Stimulated activated CD4-positive, alpha-beta T cell treated with anti-CD3 and anti-CD28 coated beads, Interleukin-4, amount 100 ng/mL, for 24 hours (primary cell): ENCODE measurements around the gene ISG20.

Source experiments
- DNase-seq: peaks from one replicate; pipeline ENCODE4 v3.0.0-alpha.2; 2020

The ISG20 gene

DNA sequence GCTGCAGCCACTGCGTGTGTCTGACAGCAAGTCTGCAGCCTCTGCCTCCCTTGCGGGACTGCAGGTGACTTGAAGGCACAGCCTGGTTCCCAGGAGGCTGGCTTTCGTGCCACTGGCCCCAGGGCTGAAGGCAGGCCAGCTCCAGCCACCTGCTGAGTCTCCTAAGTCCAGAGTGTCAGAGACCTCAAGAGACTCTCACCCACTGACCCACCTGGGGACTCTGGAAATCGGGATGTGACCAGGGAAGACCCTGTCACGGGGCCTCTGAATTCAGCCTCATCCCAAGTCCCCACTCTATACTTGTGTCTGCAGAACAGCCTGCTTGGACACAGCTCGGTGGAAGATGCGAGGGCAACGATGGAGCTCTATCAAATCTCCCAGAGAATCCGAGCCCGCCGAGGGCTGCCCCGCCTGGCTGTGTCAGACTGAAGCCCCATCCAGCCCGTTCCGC, 16.3 kb downstream of the ISG20 start:
- DNase-seq = no peak

DNA sequence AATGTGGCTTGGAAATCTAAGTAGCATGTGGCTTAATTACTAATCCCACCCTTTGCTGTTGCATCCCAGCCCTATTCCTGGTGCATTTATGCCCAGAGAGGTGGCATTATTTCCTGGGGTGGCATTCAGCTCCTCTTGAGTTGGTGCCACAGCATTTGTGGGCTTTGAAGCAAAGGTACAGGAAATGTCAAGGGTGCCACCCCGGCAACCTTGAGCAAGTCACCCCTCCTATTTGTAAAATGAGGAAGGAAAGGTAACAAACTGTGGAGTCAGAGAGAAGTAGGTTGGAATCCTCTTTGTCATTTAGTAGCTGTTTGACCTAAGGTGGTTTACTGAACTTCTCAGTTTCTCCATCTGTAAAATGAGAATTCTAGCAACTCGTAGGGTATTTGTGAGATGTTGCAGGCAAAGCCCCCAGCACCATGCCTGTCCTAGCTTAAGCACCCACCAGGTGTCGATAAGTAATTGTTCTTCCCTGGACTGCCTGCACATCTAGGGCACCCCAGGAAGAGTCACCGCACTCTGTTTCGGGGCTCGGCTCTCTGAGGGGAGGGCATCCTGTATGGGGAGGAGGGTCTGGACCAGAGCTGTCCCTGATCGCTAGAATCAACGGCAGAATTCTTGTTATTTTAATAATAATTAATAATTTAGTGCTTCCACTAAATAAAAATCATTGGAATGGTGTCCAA, 17.1 kb downstream of the ISG20 start:
- no peak for DNase-seq

DNA sequence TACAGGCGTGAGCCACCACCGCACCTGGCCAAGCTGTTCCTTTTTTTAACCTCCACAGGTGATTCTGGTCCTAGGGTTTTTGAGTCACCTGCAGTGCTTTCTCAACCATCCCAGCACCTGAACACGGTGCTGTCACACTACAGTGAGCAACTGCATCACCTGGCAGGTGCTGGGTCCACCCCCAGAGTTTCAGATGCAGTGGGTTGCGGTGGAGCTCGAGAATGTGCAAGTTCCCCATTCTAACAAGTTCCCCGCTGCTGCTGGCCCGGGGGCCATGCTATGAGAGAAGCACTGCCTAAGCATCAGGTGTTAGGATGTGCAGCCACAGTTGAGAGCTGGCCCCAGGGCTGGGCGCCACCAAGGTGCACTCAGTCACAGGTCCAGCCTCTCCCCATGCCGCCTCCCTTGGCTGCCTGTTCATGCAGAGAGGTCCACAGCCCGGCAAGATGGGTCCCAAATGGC, 18.0 kb downstream of the ISG20 start:
- no peak for DNase-seq

DNA sequence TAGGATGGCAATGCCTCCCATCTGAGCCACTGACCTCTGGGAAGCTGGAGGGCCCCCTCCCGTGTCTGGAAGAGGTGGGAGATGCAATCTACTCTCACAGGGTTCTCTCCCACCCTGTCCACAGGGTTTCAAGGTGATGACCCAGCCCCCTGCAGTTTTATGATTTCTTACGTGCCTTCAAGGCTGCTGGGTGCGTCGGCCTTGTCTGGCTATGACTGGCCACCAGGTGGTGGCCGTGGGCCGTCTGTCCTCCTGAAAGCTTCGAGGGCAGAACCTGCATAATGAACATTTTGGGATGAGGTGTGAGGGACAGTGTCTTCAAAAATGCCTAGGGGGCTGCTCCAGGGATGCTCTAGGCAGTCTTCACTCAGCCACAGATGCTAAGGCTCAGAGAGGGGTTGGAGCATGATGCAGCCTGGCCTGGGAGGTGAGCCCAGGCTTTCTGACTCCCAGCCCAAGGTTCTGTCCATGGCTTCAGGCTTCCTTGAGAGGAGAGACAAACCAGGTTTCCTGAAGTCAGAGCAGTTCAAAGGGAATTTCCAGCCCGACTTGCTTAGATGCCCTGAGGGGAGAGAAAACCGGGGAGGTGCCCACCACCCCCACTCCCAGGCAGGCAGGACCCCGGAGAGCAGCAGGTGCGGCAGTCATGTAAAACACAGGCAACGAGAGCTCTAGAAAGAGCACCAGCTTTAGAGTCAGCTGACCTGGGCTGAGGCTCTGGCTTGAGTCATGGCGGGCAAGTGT, 18.7 kb downstream of the ISG20 start:
- DNase-seq = no peak

DNA sequence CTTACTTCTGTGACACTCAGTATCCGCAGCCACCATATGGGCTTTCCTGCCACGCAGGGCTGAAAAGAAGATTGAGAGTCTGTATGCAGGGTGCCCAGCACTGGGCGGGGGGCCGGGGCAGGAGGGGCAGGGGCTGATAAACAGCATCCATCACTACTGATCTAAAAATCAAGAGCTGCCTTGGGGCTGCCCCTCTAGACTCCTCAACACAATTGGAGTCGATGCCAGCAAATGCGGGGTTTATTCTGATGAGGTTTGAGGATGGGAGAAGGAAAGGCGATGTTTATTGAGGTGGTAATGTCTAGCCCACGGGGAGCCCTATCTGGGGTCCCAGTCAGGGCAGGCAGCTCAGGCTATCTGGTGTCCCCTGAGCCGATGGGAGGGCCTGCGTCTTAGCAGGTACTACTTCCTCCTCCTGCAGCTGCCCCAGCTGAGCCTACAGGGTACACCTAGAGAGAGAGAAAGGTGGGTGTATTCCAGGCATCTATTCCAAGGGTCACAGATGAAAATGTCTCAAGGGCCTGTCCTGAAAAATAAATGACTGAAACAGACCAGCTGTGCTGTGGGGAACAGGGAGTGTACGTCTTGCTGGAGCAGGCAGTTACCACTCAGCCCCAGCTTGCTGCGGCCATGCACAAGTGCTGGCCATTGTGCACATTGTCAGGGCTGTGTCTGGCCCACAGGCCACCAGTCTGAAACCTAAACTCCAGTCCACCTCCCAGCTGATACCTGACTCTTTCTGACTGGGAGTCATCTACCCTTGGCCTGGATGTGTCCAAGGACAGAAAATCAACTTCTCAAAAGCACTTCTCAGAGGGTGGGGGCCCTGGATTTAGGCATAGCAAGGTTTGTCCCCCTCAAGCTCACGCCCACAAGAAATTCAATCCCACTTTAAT, 19.5 kb downstream of the ISG20 start:
- no peak for DNase-seq

DNA sequence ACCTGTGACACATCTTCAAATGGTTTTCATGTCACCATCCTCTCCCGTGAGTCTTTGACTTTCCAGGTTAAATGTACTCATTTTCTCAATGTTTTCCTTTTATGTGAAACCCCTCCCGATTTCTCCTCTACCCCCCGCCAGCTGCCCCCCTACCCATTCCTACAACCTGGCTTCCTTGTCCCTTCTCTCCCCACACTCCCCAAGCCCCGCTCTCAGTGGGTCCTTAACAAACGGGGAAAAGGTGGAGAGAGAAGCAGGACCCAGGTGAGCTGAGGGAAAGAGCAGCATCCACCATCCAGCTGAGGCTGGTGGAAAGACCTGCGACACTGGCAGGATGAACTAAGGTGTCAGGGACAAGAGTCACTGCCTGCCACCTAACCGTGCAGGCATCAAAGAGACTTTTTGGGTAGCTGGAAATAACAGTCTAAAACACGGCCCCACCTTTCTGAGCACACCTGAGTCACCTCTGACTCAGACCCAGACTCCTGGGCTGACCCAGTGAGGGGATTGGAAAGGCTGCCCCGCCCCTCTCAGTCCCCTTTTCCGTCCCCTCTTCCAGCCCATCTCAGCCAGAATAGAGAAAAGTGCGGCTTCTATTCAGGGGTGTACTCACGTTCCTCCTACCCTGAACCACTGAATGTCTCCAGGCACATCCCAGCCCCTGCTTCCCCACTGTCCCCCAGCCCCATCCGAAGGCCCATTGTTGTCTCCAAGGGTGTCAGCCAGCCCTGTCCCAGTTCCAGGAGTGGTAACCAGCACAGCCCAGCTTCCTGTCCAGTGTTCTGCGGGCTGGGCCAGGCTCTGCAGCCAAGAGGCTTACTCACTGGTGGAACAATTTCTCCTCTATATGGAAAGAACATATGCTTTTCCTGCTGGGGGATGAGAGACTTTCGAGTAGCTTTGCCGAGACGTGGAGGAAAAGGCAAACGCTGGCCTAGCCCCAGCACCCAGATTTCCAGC, 20.4 kb downstream of the ISG20 start:
- no peak for DNase-seq

DNA sequence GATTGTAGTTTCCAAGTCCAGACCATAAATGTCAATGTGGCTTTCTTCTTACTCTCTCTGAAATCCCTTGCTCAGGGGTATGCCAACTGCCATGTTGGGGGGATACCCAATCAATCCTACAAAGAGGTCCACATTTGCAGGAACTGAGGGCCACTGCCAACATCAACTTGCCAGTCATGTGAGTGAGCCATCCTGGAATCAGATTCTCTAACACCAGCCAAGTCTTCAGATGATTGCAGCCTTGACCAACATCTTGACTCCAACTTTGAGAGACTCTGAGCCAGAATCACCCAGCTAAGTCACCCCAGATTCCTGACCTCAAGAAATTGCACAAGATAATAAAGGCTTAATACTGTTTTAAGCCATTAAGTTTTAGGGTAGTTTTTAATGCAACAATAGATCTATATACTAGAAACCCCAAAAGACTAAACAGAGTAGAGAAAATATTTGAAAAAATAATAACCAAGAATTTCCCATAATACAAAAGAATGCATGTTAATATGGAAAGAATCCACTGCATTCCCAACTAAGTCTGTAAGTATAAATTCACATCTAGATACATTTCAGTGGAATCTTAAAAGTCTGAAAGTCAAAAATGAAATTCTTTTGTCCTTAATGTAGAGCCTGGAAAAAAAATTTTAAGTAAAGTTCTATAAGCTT, 22.4 kb downstream of the ISG20 start:
- no peak for DNase-seq

DNA sequence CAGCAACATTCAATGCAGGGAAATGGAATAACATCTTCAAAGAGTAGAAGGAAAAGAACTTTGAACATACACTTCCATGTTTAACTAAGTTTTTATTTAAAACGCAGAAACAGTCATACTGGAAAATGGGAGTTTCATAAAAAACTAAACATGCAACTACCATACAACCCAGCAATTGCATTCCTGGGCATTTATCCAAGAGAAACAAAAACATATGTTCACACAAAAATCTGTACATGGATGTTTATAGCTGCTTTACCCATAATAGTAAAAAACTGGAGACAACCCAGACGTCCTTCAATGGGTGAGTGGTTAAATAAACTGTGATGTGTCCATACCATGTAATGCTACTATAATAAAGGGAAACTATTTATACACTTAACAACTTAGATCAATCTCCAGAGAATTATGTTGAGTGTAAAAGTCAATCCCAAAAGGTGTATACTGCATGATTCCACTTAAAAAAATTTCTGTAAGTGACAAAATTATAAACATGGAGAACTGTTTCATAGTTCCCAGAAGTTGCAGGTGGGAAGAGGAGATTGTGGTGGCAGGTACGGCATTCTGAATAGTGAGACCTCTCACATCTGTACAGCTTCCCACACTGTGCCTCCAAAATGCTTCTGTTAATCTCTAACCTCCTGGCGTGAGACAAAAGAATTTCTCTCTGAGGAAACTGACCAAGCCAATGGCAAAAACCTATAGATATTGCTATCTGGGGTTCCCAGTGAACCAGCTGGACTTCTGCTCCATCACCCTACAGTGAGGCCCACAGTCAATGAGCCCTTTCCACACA, 23.1 kb downstream of the ISG20 start:
- no peak for DNase-seq

DNA sequence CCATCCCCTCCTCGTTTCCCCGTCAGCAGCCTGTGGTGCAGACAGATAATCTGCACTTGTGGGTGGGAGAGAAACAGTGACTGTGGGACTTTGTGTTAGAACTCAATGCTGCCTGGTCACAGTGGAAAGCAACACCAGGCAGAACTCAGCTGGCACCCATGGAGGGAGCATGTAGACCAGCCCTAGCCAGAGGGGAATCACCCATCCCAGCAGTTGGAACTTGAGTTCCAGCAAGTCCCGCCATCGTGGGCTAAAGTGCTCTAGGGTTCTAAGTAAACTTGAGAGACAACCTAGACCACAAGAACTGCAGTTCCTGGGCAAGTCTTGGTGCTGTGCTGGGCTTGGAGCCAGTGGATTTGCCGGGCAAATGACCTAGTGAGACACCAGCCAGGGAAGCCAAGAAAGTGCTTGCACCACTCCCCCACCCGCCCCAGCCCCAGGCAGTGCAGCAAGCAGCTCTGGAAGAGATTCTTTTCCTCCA, 24.4 kb downstream of the ISG20 start:
- no peak for DNase-seq

DNA sequence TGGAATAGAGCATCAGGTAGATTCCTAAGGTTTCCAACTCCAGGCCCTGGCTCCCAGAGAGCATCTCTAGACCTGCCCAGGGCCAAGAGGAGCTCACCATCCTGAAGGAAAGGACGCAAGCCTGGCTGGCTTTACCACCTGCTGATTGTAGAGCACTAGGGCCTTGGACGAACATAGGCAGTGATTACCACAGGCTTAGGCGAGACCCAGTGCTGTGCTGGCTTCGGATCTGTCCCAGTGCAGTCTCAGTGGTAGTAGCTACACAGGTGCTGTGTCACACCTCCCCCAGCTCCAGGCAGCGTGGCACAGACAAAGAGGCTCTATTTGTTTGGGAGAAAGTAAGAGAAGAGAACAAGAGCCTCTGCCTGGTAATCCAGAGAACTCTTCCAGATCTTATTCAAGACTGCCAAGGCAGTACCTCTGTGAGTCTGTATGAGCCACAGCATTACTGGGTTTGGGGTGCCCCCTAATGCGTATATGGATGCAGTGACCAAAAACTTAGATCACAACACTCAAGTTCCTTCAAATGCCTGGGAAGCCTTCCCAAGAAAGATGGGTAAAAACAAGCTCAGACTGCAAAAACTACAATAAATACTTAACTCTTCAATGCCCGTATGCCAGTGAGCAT, 25.4 kb downstream of the ISG20 start:
- DNase-seq = peak; percentile 55

DNA sequence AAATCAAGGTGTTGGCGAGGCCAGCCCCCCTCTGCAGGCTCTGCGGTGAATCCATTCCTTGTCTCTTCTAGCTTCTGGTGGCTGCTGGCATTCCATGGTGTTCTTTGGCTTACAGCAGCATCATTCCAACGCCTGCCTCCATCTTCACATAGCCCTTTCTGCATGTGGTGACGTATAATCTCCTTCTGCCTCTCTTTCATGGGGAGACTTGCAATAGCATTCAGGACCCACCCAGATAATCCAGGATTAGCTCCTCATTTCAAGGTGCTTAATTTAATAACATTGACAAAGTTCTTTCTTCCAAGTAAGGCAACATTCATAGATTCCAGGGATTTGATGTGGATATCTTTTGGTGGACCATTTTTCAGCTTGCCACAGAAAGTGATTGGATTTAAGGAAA, 35.8 kb downstream of the ISG20 start:
- no peak for DNase-seq

DNA sequence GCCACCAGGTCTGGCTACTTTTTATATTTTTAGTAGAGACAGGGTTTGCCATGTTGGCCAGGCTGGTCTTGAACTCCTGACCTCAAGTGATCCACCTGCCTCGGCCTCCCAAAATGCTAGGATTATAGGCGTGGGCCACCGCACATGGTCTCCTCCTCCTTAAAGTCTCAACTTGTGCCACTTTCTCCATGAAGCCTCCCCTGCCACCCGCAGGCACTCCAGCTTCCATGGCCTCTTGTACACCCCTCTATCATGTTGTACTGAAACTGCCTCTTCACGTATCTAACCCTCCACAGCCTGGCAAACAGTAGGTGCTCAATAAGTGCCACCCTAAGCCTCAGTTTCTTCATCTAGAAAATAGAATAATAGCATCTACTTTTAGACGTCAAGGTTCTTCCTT, 39.9 kb downstream of the ISG20 start:
- DNase-seq = no peak

DNA sequence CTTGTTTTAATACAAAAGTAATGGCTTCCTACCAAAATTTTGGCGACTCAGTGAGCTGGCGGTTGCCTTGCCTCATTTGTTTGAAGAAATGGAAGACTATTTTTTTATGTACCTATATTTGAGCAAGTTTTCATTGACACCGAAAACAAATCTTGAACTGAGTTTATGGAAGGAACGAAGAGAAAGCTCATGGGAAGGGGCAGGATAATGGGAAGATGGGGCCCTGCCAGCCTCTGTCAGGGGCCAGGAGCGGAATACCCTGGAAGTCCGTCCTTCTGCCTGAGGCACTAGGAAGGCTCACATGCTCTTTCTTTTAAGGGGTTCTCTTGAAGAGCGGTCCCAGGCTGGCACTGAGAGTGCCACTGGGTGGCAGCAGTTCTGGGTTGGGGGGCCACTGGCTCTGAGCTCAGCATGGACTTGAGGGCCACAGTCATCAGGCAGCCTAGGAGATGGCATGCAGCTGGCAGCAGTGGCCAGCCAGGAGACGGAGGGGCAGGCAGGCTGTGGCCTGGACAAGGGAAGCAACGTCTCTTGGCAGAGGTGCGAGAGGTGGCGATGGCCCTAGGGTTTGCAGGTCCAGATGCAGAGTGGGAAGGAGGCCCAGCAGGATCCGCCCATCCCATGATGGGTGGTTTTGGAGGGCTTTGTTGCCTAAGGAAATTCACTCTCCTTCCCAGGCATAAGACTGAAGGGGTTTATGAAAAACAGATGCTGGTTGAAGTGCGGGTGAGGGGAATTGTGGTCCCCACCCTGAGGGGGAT, 41.6 kb downstream of the ISG20 start:
- no peak for DNase-seq

DNA sequence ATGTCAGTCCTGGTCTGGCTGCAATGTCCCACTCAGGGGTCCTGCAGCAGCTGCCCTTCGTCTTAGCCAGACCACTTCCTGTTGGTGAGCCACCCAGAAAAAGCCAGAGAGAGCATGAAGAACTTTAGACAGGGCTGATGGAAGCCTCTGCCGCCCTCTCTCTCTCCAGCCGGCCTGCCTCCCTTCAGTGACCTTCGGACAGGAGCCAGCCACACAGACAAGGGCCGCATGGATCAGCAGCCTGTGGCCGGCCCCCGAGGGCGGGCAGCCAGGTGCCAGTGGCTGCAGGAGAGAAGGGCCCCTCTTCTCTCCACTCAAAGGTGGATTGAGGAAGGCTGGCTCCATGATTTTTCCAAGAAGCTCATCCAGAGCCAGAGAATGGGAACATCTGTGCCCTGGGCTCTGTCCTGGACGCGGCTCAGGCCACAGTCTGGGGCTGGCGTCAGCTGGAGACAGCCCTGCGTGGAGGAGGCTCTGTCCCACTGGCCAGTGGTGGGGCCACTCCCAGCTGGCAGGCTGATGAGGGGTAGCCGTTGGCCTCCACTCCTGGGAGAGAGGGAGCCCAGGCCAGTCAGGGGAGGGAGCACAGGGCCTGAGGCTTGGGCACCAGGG, 42.9 kb downstream of the ISG20 start:
- no peak for DNase-seq

DNA sequence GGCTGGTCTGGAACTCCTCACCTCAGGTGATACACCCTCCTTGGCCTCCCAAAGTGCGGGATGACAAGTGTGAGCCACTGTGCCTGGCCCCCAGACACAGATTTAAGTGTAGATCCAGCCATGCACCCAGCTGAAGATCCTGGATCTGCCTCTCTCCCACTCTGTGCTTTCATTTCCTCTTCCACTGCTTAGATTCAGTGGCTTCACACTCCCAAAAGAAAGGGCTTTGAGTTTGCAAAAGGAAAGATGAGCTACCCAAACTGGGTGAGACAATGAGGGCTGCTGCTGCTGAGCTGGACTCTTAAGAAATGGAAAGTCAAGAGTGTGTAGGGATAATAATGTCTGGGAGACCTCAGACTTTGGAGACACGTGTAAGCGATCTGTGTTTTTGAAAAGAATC, 45.5 kb downstream of the ISG20 start:
- DNase-seq = no peak

DNA sequence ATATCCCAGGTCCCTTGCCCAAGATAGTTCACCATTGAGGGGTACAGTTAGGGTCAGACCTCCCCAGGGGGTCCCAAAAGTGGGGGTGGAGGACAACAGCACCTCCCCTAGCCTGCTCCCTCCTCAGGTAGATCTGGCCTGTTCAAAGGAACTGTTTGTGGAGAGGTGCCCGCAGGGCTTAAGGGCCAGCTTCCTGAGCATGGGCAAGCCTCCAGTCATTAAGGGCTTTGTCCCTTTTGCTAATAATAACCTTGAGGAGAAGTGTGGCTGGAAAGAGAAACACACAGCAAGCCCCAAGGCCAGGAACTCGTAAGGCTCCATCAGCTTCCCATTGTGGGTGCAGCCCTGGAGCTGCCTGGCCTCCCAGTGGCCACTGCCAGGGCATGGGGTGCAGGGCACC, 47.4 kb downstream of the ISG20 start:
- no peak for DNase-seq

DNA sequence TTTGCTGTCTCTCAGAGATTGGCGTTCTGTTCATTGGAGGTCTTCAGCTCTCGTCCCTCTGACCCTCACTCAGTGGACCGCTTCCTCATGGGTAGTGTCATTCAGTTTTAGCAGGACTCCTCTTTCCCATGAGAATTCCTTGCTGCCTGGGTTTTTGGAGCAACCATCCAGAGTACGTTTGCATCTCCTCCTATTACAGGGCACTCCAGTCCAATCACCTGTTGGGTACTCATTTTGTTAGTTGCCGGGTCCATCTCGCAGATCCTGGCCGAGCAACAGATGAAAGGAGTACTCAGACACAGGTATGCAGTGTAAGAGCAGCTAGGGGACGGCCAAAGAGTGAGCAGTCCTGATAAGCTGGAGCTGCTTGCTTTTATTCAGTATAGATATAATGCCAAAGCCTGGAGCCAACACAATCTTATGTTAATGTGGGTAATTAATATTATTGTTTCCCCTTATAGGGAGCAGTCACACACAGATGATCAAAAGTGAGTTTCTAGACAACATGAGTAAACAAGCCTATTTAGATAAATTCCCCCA, 49.6 kb downstream of the ISG20 start:
- no peak for DNase-seq

DNA sequence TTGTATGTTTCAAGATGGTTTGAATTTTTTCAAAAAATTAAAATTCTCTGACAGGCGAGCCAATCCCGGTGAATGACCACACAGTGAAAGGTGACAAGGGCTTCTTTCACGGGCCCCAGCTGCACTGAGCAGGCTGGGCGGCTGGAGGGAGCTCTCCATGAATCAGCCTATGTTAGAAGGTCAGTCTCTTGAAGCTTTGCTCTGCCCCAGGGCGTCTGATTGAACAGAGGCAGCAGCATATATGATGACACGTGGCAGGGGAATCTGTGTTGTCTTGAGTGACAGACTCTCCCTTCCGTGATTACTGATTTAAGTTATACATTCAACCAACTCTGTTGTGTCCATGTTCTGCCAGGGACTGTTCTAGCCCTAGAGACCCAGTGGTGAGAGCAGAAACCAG, 51.5 kb downstream of the ISG20 start:
- DNase-seq = no peak

DNA sequence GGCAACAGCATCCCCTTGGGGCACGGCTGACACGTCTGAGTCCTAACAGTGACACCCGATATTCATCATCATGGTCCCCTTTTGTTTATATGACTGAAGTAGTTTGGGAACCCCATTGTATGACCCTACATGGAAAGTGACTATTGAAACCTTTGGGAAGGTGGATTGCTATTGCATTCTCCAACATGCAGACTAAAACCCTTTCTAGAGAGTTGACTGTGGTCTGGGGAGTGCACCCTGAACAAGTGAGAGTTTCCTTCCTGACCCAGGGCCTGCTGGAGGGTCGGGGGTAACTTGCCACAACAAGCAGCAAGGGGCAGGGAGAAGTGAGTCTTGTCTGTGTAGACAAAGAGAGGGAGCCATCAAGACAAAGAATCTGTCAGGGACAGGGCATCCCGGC, 54.4 kb downstream of the ISG20 start:
- DNase-seq = no peak
